Erythroblast (primary cell): Measurements from ENCODE around the gene ZNF185.

Experiments
- GATA1 ChIP-seq: IDR thresholded peaks from 2 replicates; pipeline ENCODE4 v1.6.1; 2011; ENCODE audit warnings: low read depth, mild to moderate bottlenecking, control low read depth, low read length, moderate library complexity
- POLR2A ChIP-seq: IDR thresholded peaks from 2 replicates; pipeline ENCODE4 v1.6.1; 2011; ENCODE audit warnings: mild to moderate bottlenecking, low read length

- TF ChIP-seq POLR2A (no peak), GATA1 (no peak)
Measured at GRCh38 chrX:152907084-152907651, 9.3 kb downstream of the ZNF185 start.
